PC-3 (cell line): ENCODE data around the gene P2RX6.

ENCODE experiments used
- CTCF ChIP-seq: fragments of 300-600 bp; sonication (generic); conservative IDR thresholded peaks from 2 replicates; pipeline ENCODE4 v1.5.1; 2017; ENCODE audit warnings: antibody characterized with exemption, low read depth, mild to moderate bottlenecking, low read length
- EZH2phosphoT487 ChIP-seq: fragments of 300-600 bp; sonication (generic); IDR thresholded peaks from 2 replicates; pipeline ENCODE4 v1.6.1; 2018; ENCODE audit warnings: mild to moderate bottlenecking, antibody characterized with exemption, low read length, borderline replicate concordance

GRCh38 chr22:21075516-21076138 lies 60.7 kb downstream of the P2RX6 start:
- TF ChIP-seq CTCF = no peak
- TF ChIP-seq EZH2phosphoT487 = no peak
